ENCODE results near the gene OXT.
"Not testable (repeated sequence)": the region's sequence is repeated elsewhere in the genome, so short reads cannot be mapped to it uniquely, and the experiment has no call there.

The OXT gene

DNA sequence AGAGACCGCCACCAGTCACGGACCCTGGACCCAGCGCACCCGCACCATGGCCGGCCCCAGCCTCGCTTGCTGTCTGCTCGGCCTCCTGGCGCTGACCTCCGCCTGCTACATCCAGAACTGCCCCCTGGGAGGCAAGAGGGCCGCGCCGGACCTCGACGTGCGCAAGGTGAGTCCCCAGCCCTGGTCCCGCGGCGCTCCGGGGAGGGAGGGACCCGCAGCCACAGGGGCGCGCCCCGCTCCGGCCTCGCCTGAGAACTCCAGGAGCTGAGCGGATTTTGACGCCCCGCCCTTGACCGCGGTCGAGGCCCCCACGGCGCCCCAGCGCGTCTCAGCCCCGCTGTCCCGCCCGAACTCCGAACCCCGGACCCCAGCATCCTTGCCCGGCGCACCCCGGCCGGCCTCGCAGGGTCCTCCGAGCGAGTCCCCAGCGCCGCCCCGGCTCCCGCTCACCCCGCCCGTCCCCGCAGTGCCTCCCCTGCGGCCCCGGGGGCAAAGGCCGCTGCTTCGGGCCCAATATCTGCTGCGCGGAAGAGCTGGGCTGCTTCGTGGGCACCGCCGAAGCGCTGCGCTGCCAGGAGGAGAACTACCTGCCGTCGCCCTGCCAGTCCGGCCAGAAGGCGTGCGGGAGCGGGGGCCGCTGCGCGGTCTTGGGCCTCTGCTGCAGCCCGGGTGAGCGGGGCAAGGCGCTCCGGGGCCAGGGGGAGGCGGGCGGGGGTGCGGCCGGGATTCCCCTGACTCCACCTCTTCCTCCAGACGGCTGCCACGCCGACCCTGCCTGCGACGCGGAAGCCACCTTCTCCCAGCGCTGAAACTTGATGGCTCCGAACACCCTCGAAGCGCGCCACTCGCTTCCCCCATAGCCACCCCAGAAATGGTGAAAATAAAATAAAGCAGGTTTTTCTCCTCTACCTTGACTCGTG is at the start of gene OXT:
TSS of gene OXT (plus strand) at position 11 of the 920 bp plus-strand sequence. CDS start at position 47, 36 bp downstream.
- DNase-seq = no peak

DNA sequence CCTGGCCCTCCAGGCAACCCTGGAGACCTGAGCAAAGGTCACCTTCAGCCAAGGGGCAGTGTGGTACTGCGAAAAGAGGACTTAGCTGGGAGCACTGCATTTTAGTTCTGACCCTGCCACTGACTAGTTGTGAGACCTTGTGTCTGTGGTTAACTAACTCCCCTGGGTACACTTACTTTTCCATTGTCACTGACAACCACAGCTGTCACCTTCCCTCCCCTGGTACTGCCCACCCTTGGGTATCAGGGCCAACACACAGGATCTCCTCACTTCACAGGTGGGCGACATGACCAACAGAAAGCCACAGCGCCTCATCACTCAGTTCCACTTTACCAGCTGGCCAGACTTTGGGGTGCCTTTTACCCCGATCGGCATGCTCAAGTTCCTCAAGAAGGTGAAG is 49.6 kb upstream of the OXT start:
- DNase-seq = no peak

DNA sequence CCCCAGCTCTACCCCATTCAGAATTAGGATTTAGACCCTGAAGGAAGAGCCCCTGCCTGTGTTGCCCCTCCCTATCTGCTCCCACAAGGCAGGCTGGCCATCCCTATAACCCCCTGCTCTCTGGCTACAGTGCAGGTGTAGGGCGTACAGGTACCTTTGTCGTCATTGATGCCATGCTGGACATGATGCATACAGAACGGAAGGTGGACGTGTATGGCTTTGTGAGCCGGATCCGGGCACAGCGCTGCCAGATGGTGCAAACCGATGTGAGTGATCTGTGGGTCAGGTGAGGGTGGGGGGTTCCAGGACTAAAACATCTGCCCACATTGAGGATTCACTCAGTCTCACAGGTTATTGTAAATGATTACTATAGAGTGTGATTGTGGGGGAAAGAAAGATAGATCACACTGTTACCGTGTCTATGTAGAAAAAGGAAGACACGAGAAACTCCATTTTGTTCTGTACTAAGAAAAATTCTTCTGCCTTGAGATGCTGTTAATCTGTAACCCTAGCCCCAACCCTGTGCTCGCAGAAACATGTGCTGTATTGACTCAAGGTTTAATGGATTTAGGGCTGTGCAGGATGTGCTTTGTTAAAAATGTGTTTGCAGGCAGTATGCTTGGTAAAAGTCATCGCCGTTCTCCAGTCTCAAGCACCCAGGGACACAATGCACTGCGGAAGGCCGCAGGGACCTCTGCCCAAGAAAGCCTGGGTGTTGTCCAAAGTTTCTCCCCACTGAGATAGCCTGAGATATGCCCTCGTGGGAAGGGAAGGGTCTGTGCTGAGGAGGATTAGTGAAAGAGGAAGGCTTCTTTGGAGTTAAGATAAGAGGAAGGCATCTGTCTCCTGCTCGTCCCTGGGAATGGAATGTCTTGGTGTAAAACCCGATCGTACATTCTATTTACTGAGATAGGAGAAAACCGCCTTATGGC is 48.6 kb upstream of the OXT start:
- not testable (repeated sequence) for DNase-seq

DNA sequence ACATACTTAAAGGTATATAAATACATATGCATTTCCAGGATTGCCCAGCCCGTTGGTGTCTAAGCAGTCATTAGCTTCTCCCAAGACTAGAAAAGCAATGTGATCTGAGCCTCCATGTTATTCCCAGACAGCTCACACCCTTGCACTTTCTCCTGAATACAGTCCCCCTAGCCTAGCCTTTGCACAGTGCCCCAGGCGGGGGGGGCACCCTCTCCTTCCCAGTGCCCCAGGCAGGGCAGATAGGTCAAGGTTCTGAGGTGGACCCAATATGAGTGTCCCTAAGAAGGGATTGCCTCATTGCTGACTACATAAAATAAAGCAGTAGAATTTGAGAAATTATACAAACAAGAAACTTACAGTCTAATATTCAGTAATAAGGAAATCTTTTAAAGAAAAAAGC is 43.4 kb upstream of the OXT start:
- DNase-seq = no peak

DNA sequence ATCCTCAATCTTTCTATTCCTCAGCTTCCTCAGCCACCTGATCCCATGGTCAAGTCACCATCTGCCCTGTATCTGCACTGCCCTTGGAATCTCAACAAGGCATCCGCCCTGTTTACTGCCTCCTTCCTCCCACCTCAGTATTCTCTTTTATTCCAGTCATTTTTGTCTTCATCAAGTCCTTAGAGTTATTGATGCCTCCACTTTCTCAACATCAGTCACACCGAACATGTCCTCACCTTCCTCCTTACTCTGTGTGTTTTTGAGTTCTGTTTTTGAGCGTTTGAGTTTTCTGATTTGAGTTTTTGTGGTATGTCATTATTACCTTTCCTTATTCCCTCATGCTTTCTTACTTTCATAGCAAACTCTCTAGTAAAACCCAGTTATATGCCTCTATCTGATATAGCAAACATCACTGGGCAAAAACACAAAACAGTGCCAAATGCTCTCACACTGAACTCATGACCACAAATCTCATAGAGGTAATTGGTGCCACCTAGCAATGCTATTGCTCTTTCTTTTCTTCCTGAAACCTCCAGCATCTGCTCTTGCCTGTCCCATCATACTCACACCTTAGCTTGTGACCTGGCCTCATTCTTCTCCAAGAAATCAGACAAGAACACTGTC is 39.8 kb upstream of the OXT start:
- DNase-seq = no peak

- no peak for DNase-seq
These were observed 38.8 kb upstream of the OXT start for GRCh38 chr20:3032624-3033023.

DNA sequence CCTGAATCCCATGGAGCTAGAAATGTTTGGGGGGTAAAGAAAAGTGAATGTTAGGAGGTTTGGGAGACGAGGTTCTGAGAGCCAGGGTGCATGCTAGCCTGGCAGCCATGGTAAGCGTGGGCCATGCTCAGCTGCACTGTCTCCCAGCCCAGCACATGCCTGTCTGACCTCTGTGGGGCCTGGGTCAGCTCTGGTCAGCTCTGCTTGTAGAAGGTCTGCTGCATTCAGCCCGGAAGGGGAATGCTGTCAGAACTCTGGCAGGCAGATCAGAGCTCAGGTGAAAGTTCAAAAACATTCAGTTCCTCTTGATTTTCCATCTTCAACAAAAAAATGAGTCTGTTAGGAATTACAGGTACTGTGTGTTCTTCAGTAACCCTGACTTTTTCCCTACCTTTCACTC is 33.8 kb upstream of the OXT start:
- DNase-seq = no peak

GRCh38 chr20:3038454-3038853 is 33.0 kb upstream of the OXT start:
- no peak for DNase-seq

DNA sequence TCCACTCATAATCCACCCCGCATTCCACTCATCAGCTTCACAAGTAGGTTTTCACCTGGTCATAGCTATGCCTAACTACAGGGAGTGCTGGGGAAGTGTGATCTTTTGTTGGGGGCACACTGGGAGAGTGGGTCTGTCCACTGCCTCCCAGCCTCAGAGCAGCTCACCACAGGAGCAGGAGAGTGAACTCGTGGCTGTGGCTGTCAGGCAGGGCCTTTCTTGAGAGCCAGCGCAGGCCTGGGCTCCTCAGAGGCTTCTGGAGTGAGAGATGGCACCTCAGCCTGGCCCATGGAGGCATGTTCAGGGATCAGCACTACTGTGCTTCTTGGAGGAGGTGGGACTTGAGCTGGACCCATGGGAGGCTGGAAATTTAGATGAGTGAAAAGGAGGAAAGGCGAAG is 32.0 kb upstream of the OXT start:
- DNase-seq = no peak

DNA sequence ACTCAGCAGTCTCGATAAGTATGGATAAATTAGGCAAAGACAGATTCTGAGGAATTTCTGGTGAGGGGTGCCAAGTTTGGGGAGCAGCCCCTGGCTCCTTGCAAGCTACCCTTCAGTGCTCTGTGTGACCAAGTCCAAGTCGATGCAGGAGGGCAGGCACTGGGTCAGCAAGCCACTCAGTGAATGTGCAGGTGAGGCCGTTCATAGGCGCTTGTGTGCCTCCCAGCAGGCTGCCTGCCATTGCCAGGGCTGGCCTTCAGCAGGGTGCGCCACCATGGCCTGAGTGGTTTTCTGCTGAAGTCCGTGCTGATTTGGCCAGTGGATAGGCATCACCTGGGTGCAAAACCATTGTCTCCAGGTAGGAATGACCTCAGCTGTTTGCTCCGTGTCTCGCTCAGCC is 31.3 kb upstream of the OXT start:
- DNase-seq = no peak

DNA sequence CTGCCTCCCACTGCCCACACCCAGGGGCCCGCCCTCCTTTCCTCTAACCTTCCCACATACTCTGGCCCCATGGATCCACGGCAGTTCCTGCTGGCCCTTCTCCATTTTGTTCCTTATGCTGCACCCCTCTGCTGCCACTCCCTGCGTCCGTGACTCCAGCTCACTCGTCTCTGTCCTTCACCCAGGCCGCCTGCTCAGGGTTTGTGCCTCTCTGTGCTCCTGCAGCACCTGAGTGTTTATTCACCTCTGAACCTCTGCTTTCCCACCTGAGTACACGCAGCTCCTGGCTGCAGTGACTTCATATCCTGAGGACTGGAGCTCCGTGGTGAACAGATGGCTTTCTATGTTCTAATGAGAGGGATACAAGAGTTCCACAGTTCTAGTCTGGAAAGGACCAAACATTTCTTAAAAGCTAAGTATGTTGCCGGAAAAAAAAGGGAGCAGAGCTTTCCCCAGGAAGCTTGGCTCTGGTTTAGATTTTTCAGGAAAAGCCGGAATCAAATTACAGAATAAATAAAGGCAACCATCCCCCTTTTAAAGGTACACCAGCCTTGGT is 29.5 kb upstream of the OXT start:
- DNase-seq = no peak

GRCh38 chr20:3042625-3043024 is 28.8 kb upstream of the OXT start:
- no peak for DNase-seq

- DNase-seq = no peak
These were observed 28.1 kb upstream of the OXT start, which contains the start of gene GNRH2 for GRCh38 chr20:3043322-3043721. GNRH2 (plus strand) TSS chr20:3043622; CDS start chr20:3044415, 793 bp downstream.

DNA sequence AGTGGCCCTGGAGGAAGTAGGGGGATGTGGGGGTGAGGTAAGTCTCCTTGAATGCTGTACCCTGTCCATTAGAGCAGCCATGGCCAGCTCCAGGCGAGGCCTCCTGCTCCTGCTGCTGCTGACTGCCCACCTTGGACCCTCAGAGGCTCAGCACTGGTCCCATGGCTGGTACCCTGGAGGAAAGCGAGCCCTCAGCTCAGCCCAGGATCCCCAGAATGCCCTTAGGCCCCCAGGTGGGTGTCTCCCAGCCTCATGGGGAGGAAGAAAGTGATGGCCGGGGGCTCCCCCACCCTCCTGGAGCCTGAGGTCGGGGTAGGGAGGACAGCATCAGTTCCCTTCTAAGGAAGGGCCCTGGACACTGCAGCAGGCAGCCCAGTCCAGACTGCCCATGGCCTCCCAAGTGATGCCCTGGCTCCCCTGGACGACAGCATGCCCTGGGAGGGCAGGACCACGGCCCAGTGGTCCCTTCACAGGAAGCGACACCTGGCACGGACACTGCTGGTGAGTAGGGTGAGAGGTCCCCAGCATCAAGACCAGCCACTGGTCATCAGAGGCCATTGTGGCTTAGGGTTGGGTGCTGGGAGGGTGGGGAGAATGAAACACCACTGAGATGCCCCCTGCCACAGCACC is 27.0 kb upstream of the OXT start:
- DNase-seq = no peak

GRCh38 chr20:3045042-3045815 is 26.2 kb upstream of the OXT start:
- DNase-seq = no peak

DNA sequence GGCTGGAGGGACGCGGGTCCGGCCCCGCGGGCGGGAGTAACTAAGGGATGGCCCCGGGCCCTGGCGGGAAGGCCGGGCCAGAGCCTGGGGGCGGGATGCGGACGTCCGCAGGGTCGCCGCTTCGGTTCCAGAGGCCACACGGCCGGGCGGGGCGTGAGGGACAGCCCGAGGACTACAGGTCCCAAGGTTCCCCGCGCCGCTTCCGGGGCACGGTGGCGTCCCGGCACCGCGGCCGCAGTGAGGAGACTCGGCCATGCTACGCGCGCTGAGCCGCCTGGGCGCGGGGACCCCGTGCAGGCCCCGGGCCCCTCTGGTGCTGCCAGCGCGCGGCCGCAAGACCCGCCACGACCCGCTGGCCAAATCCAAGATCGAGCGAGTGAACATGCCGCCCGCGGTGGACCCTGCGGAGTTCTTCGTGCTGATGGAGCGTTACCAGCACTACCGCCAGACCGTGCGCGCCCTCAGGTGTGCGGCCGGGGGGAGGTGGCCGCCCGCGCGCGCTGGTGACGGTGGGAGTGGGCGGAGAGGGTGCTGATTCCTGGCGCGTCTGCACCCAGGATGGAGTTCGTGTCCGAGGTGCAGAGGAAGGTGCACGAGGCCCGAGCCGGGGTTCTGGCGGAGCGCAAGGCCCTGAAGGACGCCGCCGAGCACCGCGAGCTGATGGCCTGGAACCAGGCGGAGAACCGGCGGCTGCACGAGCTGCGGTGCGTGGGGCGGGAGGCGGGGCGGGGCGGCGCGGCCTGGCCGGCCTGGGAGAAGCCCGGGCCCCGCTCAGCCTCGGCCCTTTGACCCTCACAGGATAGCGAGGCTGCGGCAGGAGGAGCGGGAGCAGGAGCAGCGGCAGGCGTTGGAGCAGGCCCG is 25.4 kb upstream of the OXT start, which contains the start of gene MRPS26:
TSS of gene MRPS26 (plus strand) at position 237 of the 861 bp plus-strand sequence. CDS start at position 254, 17 bp downstream.
- DNase-seq = peak; percentile 36

- DNase-seq = no peak
These were observed 24.6 kb upstream of the OXT start for GRCh38 chr20:3046677-3047462.

GRCh38 chr20:3047486-3048419 is 23.7 kb upstream of the OXT start:
- DNase-seq = no peak
